ENCODE measurements around the gene LYPD6.
A peak's percentile ranks its signal among the peaks of the same experiment; 100 is the strongest.

Gene LYPD6

GRCh38 chr2:149410701-149411484 is 80.5 kb downstream of the LYPD6 start:
- DNase-seq = no peak

GRCh38 chr2:149413487-149413886 is 83.1 kb downstream of the LYPD6 start:
- DNase-seq = no peak

GRCh38 chr2:149415086-149415485 is 84.7 kb downstream of the LYPD6 start:
- DNase-seq = no peak

GRCh38 chr2:149418065-149418464 is 87.7 kb downstream of the LYPD6 start:
- DNase-seq = no peak

- DNase-seq = no peak
Observed at GRCh38 chr2:149420053-149420963, 89.9 kb downstream of the LYPD6 start.

GRCh38 chr2:149421791-149422190 is 91.4 kb downstream of the LYPD6 start:
- no peak for DNase-seq

- no peak for DNase-seq
Observed at GRCh38 chr2:149422337-149422990, 92.1 kb downstream of the LYPD6 start.

GRCh38 chr2:149422991-149423338 is 92.6 kb downstream of the LYPD6 start:
- no peak for DNase-seq

- DNase-seq = no peak
Observed at GRCh38 chr2:149423630-149424029, 93.2 kb downstream of the LYPD6 start.

GRCh38 chr2:149427387-149427786 is 97.0 kb downstream of the LYPD6 start:
- DNase-seq = no peak

GRCh38 chr2:149428783-149429182 is 98.4 kb downstream of the LYPD6 start:
- DNase-seq = no peak

GRCh38 chr2:149430743-149431736 is 100.7 kb downstream of the LYPD6 start:
- no peak for DNase-seq

- DNase-seq = no peak
Observed at GRCh38 chr2:149438330-149438960, 108.1 kb downstream of the LYPD6 start.

- DNase-seq = no peak
Observed at GRCh38 chr2:149441255-149441654, 110.9 kb downstream of the LYPD6 start.

GRCh38 chr2:149442346-149442745 is 112.0 kb downstream of the LYPD6 start:
- no peak for DNase-seq

- DNase-seq = no peak
Observed at GRCh38 chr2:149443150-149443549, 112.8 kb downstream of the LYPD6 start.

GRCh38 chr2:149446748-149447147 is 116.4 kb downstream of the LYPD6 start:
- DNase-seq = peak; percentile 11

GRCh38 chr2:149448315-149448714 is 117.9 kb downstream of the LYPD6 start:
- DNase-seq = no peak

- DNase-seq = no peak
Observed at GRCh38 chr2:149449017-149449416, 118.6 kb downstream of the LYPD6 start.

GRCh38 chr2:149451417-149452165 is 121.2 kb downstream of the LYPD6 start:
- DNase-seq = no peak

- no peak for DNase-seq
Observed at GRCh38 chr2:149456285-149456684, 125.9 kb downstream of the LYPD6 start.
